Mesenchymal stem cell (in vitro differentiated cells and primary cell): Measurements from ENCODE around the gene CLCC1. TPM values are rescaled to one million over a fixed set of nuclear protein-coding genes. Genes with fewer than 3 reads are reported as not detected.
"Not testable (repeated sequence)": the region's sequence is repeated elsewhere in the genome, so short reads cannot be mapped to it uniquely, and the experiment has no call there.

Experiments used
- DNase-seq: peaks from one replicate; pipeline ENCODE4 v3.0.0-alpha.2; 2013
- H2AFZ ChIP-seq: one replicate; pipeline ENCODE4 v1.6.1; 2013; ENCODE audit warnings: low read depth, mild to moderate bottlenecking, control low read depth, inconsistent platforms, low read length, moderate library complexity
- H2AK5ac ChIP-seq: 2 replicates; pipeline ENCODE4 v1.6.1; 2013; ENCODE audit warnings: low read length, moderate library complexity, mild to moderate bottlenecking, inconsistent platforms; ENCODE audit not compliant: severe bottlenecking
- H2BK120ac ChIP-seq: one replicate; pipeline ENCODE4 v1.6.1; 2013; ENCODE audit warnings: low read depth, mild to moderate bottlenecking, inconsistent platforms, low read length, moderate library complexity
- H2BK12ac ChIP-seq, 2 experiments: one replicate each; pipeline ENCODE4 v1.6.1; 2013; ENCODE audit warnings: inconsistent platforms in 2 of 2, low read length in 2 of 2, mild to moderate bottlenecking in 2 of 2, moderate library complexity in 2 of 2, control low read depth in 1 of 2
- H2BK15ac ChIP-seq: one replicate; pipeline ENCODE4 v1.6.1; 2013; ENCODE audit warnings: mild to moderate bottlenecking, low read depth, inconsistent platforms; ENCODE audit not compliant: poor library complexity, severe bottlenecking
- H2BK5ac ChIP-seq: 2 replicates; pipeline ENCODE4 v1.6.1; 2013; ENCODE audit warnings: low read depth, mild to moderate bottlenecking, low read length, control low read depth, inconsistent platforms; ENCODE audit not compliant: poor library complexity, severe bottlenecking
- H3K14ac ChIP-seq, 2 experiments: one replicate each; pipeline ENCODE4 v1.6.1; 2013; ENCODE audit warnings: inconsistent platforms in 2 of 2, low read length in 2 of 2, control low read depth in 1 of 2, mild to moderate bottlenecking in 1 of 2, moderate library complexity in 1 of 2
- H3K18ac ChIP-seq, 2 experiments: one replicate each; pipeline ENCODE4 v1.6.1; 2013; ENCODE audit warnings: inconsistent platforms in 2 of 2, low read length in 2 of 2, control low read depth in 1 of 2, low read depth in 1 of 2, mild to moderate bottlenecking in 1 of 2
- H3K23ac ChIP-seq, 2 experiments: one replicate each; pipeline ENCODE4 v1.6.1; 2013; ENCODE audit warnings: inconsistent platforms in 2 of 2, low read length in 2 of 2, mild to moderate bottlenecking in 2 of 2, moderate library complexity in 2 of 2, control low read depth in 1 of 2
- H3K27ac ChIP-seq: 2 replicates; pipeline ENCODE4 v1.5.1; 2013; ENCODE audit warnings: mild to moderate bottlenecking, moderate library complexity, low read length, control low read depth, inconsistent platforms; ENCODE audit not compliant: poor library complexity, severe bottlenecking
- H3K27me3 ChIP-seq, 2 experiments: 2 replicates each; pipeline versions ENCODE4 v1.6.1 to v1.7.0; 2013; ENCODE audit warnings: low read length in 2 of 2, mild to moderate bottlenecking in 2 of 2, moderate library complexity in 2 of 2, control low read depth in 1 of 2, inconsistent platforms in 1 of 2; ENCODE audit not compliant: control insufficient read depth in 1 of 2, insufficient read depth in 1 of 2
- H3K36me3 ChIP-seq, 2 experiments: 2 replicates each; pipeline versions ENCODE4 v1.6.1 to v1.7.0; 2013; ENCODE audit warnings: low read length in 2 of 2, control low read depth in 1 of 2, inconsistent platforms in 1 of 2, low read depth in 1 of 2, mild to moderate bottlenecking in 1 of 2; ENCODE audit not compliant: insufficient read depth in 2 of 2, control insufficient read depth in 1 of 2
- H3K4ac ChIP-seq, 2 experiments: one replicate each; pipeline ENCODE4 v1.6.1; 2013; ENCODE audit warnings: inconsistent platforms in 2 of 2, low read length in 2 of 2, mild to moderate bottlenecking in 2 of 2, moderate library complexity in 2 of 2, control low read depth in 1 of 2, low read depth in 1 of 2
- H3K4me1 ChIP-seq: 2 replicates; pipeline ENCODE4 v1.6.1; 2013; ENCODE audit warnings: low read depth, low read length, control low read depth; ENCODE audit not compliant: control insufficient read depth, insufficient read depth
- H3K4me2 ChIP-seq: 2 replicates; pipeline ENCODE4 v1.6.1; 2013; ENCODE audit warnings: low read length, mild to moderate bottlenecking, inconsistent platforms; ENCODE audit not compliant: poor library complexity, severe bottlenecking
- H3K4me3 ChIP-seq, 2 experiments: 2 replicates each; pipeline versions ENCODE4 v1.5.1 to v1.7.0; 2013; ENCODE audit warnings: low read length in 2 of 2, mild to moderate bottlenecking in 2 of 2, control low read depth in 1 of 2, low read depth in 1 of 2; ENCODE audit not compliant: insufficient read depth in 1 of 2
- H3K79me1 ChIP-seq: replicated peaks from 2 replicates; pipeline ENCODE4 v1.6.1; 2013; ENCODE audit warnings: mild to moderate bottlenecking, control low read depth, low read length, inconsistent platforms; ENCODE audit not compliant: poor library complexity, severe bottlenecking
- H3K9ac ChIP-seq: 2 replicates; pipeline ENCODE4 v1.7.0; 2013; ENCODE audit warnings: mild to moderate bottlenecking, low read length, moderate library complexity
- H3K9me3 ChIP-seq: 2 replicates; pipeline ENCODE4 v1.7.0; 2013; ENCODE audit warnings: mild to moderate bottlenecking, low read length; ENCODE audit not compliant: control insufficient read depth
- H4K8ac ChIP-seq: one replicate; pipeline ENCODE4 v1.6.1; 2013; ENCODE audit warnings: inconsistent platforms, mild to moderate bottlenecking, low read length, moderate library complexity
- H4K91ac ChIP-seq: one replicate; pipeline ENCODE4 v1.6.1; 2013; ENCODE audit warnings: mild to moderate bottlenecking, low read length, inconsistent platforms
- WGBS: methylation state at CpG from one replicate; pipeline ENCODE4 v1.1.7; 2013; ENCODE audit warnings: mixed read lengths; 5-methylcytosine and 5-hydroxymethylcytosine counted together
- polyA plus RNA-seq, 2 experiments: library from polyadenylated mRNA; stranded (reverse); fragments of 200-250 nt; gene quantifications; one replicate each; pipeline ENCODE4 v1.2.3, GENCODE V29; 2013

CLCC1 gene
- 29.0 TPM for polyA plus RNA-seq (2013, experiment 1 of 2)
- 30.6 TPM for polyA plus RNA-seq (2013, experiment 2 of 2)

DNA sequence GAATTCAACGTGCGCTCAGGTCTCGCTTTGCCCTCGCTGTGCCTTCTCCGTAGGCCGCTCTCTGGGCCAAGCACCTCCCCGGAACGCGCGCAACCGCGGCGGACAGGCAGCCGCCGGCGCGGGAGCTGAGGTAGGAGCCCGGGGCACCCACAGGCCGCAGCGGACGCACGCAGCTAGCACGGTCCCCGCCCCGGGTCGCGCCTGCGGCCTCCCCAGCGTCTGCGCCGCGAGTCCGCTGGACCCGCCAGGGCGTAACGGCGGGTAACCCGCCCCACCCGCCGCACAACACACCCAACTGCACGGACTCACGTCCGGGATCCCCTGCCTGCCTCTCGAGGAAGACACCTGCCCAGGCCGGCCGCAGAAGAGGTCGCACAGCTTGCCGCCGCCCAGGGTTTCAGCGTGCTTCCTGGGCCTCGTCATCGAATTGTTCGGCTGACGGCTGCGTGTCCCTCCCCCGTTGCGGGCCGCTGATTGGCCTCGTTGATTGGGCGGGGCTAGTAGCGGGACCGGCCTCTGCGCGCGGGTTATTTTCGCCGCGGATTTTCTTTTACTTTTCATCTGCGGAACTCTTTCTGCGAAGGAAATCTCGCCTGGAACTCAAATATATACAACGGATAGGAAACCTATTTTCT, at the start of gene CLCC1:
Gene CLCC1, minus strand, starts transcription at position 433 of the 635 bp plus-strand sequence. CDS start 13,047 bp downstream, outside the sequence.
- WGBS: under 1% methylated on average over 55 of the region's 72 CpGs

GRCh38 chr1:109011335-109011734, 48.1 kb upstream of the CLCC1 start:
- Histone ChIP-seq H3K27ac (no peak overlapping the region), H3K23ac (no peak overlapping the region), H2BK12ac (no peak overlapping the region), H2BK15ac (no peak overlapping the region), H3K27me3 (no peaks in the 10 kb centered on the region), H2AFZ (no peak overlapping the region), H3K36me3 (peaks cover 14 to 69% of the 10 kb centered on the region in 2 experiments), H3K79me1 (peaks cover 17% of the 10 kb centered on the region), H3K14ac (no peak overlapping the region), H3K9ac (no peak overlapping the region), H3K4ac (no peak overlapping the region), H2BK120ac (no peak overlapping the region), H3K4me1 (no peaks in the 10 kb centered on the region), H2BK5ac (no peak overlapping the region), H4K8ac (no peak overlapping the region), H4K91ac (no peak overlapping the region), H3K4me2 (no peak overlapping the region), H2AK5ac (no peak overlapping the region), H3K18ac (no peak overlapping the region), H3K4me3 (no peak overlapping the region), H3K9me3 (no peaks in the 10 kb centered on the region)
- 96% methylated on average over 5 of the region's 7 CpGs for WGBS
- no peak for DNase-seq

More for the DNA sequence above, at the start of gene CLCC1:
- Histone ChIP-seq H3K4me2 (peak within 1 kb of the TSS; percentile 77), H2BK15ac (no peak within 1 kb of the TSS), H3K23ac (peak within 1 kb of the TSS in 1 of 2 experiments; percentile 9), H2BK12ac (no peak within 1 kb of the TSS), H2AK5ac (no peak within 1 kb of the TSS), H3K18ac (peak within 1 kb of the TSS; percentile 58 to 73), H2BK120ac (peak within 1 kb of the TSS; percentile 67), H3K4me1 (no peaks in the 10 kb centered on the region), H3K27ac (peak within 1 kb of the TSS; percentile 61), H3K14ac (no peak within 1 kb of the TSS), H4K8ac (peak within 1 kb of the TSS; percentile 97), H3K9ac (peak within 1 kb of the TSS; percentile 93), H2BK5ac (no peak within 1 kb of the TSS), H2AFZ (peak within 1 kb of the TSS; percentile 30), H3K27me3 (no peaks in the 10 kb centered on the region), H3K36me3 (peaks cover 0 to 11% of the 10 kb centered on the region in 2 experiments), H3K4me3 (peak within 1 kb of the TSS; percentile 77 to 86), H4K91ac (peak within 1 kb of the TSS; percentile 73), H3K4ac (no peak within 1 kb of the TSS), H3K79me1 (peaks cover 9% of the 10 kb centered on the region), H3K9me3 (no peaks in the 10 kb centered on the region)
- DNase-seq: peak; percentile 94

GRCh38 chr1:108996622-108997021, 33.3 kb upstream of the CLCC1 start:
- not testable (repeated sequence) for H4K91ac ChIP-seq, H4K8ac ChIP-seq, H2AFZ ChIP-seq, H3K27me3 ChIP-seq, H3K27ac ChIP-seq, H2BK120ac ChIP-seq, H3K4me1 ChIP-seq, H2BK12ac ChIP-seq, H3K23ac ChIP-seq, H3K14ac ChIP-seq, H3K4me2 ChIP-seq, H3K4me3 ChIP-seq, H2BK5ac ChIP-seq, H3K9ac ChIP-seq, H3K4ac ChIP-seq, H3K18ac ChIP-seq, H2AK5ac ChIP-seq, DNase-seq, H3K79me1 ChIP-seq, H2BK15ac ChIP-seq
- peaks cover 17% of the 10 kb centered on the region for H3K9me3 ChIP-seq
- 99% methylated on average over 3 of the region's 3 CpGs for WGBS
- peaks cover 32 to 77% of the 10 kb centered on the region in 2 experiments for H3K36me3 ChIP-seq

DNA sequence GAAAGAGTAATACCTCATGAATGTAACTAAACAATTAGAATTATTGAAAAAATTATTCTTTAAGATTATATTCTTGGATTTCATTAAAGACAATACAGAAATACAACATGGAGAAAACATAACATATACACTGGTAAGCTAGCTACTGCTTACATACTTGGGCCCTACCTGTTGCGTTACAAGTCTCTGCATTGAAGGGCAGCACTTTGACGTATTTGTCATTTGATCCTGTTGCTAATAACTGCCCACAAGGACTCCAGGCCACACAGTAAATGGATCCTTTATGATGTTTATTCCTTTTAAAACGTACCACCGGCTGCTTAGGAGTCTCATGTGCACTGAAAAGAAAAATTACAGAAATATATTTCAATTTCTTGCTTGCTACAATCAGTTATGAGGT, 19.8 kb upstream of the CLCC1 start:
- Histone ChIP-seq H3K27ac (no peak overlapping the region), H3K27me3 (no peaks in the 10 kb centered on the region), H2BK120ac (no peak overlapping the region), H2AFZ (no peak overlapping the region), H2BK5ac (no peak overlapping the region), H3K79me1 (peaks cover 8% of the 10 kb centered on the region), H2BK15ac (no peak overlapping the region), H3K18ac (no peak overlapping the region), H3K36me3 (peaks cover 15 to 85% of the 10 kb centered on the region in 2 experiments), H3K9me3 (no peaks in the 10 kb centered on the region), H4K8ac (no peak overlapping the region), H3K23ac (no peak overlapping the region), H2BK12ac (no peak overlapping the region), H3K14ac (no peak overlapping the region), H3K4ac (no peak overlapping the region), H3K4me1 (no peaks in the 10 kb centered on the region), H3K4me3 (no peak overlapping the region), H2AK5ac (no peak overlapping the region), H3K9ac (no peak overlapping the region), H4K91ac (no peak overlapping the region), H3K4me2 (no peak overlapping the region)
- no peak for DNase-seq
- 78% methylated on average over 3 of the region's 4 CpGs for WGBS
